A549 (cell line): ENCODE measurements around the gene C12orf42. TPM values are rescaled to one million over a fixed set of nuclear protein-coding genes. Genes with fewer than 3 reads are reported as not detected.

Experiments
- ATAC-seq, 2 experiments: fragments of 200-7000 bp in 1 of 2; fragments of >200 bp in 1 of 2; cut with Nextera tagmentation in 1 of 2; cut with Tn5 transposase in 1 of 2; 3 replicates each; pipeline versions ENCODE4 v1.8.0 to v1.9.1; 2018 to 2020; ENCODE audit warnings: mild to moderate bottlenecking in 1 of 2, moderate library complexity in 1 of 2
- CTCF ChIA-PET: fragments of 300-600 bp; sonication (Branson Sonifier 250); formaldehyde crosslinking; extraction: SDS; loops from one replicate; lab custom pipeline; 2021; ENCODE audit warnings: antibody characterized with exemption, inconsistent platforms; lab: Yijun Ruan, JAX
- POLR2A ChIA-PET: fragments of 350-600 bp; formaldehyde crosslinking; extraction: SDS; loops from one replicate; lab custom pipeline; 2021; ENCODE audit warnings: antibody characterized with exemption, inconsistent platforms; lab: Yijun Ruan, JAX
- DNase-seq, 2 experiments: peaks; one replicate each; pipeline versions ENCODE4 v3.0.0 to v3.0.0-alpha.2; 2011 to 2016; ENCODE audit warnings: low read depth in 1 of 2, low spot score in 1 of 2
- FAIRE-seq: peaks from 2 replicates; lab custom pipeline; 2011; peaks lifted over from hg19 to GRCh38; lab: Jason Lieb, UNC
- H3K27ac ChIP-seq, 2 experiments: fragments of >200 bp; sonication (Bioruptor Twin); formaldehyde crosslinking; 3 replicates each; pipeline ENCODE4 v1.5.1; 2016 to 2017
- H3K4me1 ChIP-seq: fragments of >200 bp; sonication (Bioruptor Twin); formaldehyde crosslinking; 3 replicates; pipeline ENCODE4 v1.6.1; 2016
- H3K4me2 ChIP-seq: fragments of >200 bp; sonication (Bioruptor Twin); formaldehyde crosslinking; 3 replicates; pipeline ENCODE4 v1.6.1; 2016
- H3K4me3 ChIP-seq: fragments of >200 bp; sonication (Bioruptor Twin); formaldehyde crosslinking; 3 replicates; pipeline ENCODE4 v1.5.1; 2016
- H3K9me3 ChIP-seq: fragments of >200 bp; sonication (Bioruptor Twin); formaldehyde crosslinking; 3 replicates; pipeline ENCODE4 v1.6.1; 2016
- BHLHE40 ChIP-seq: IDR thresholded peaks from 2 replicates; pipeline ENCODE4 v1.6.1; 2012; ENCODE audit warnings: low read depth, low read length, inconsistent platforms
- CBX2 ChIP-seq: fragments of 200-600 bp; sonication (generic); IDR thresholded peaks from 2 replicates; pipeline ENCODE4 v1.6.1; 2016; ENCODE audit warnings: low read depth, mild to moderate bottlenecking, borderline replicate concordance
- CBX8 ChIP-seq: fragments of 200-600 bp; sonication (generic); IDR thresholded peaks from 2 replicates; pipeline ENCODE4 v1.6.1; 2016
- EHMT2 ChIP-seq: fragments of 200-600 bp; sonication (generic); IDR thresholded peaks from 2 replicates; pipeline ENCODE4 v1.6.1; 2016; ENCODE audit warnings: antibody characterized with exemption, low read depth, mild to moderate bottlenecking, moderate library complexity
- EP300 ChIP-seq, 2 experiments: fragments of >200 bp; sonication (Bioruptor Twin); formaldehyde crosslinking; IDR thresholded peaks; 2 replicates in 1 of 2; 3 replicates in 1 of 2; pipeline ENCODE4 v1.6.1; 2016 to 2017
- ESRRA ChIP-seq: fragments of 150-350 bp; IDR thresholded peaks from 2 replicates; pipeline ENCODE4 v1.6.1; 2014; ENCODE audit warnings: mild to moderate bottlenecking, low read length, borderline replicate concordance
- GATA3 ChIP-seq: IDR thresholded peaks from 2 replicates; pipeline ENCODE4 v1.6.1; 2012; ENCODE audit warnings: borderline replicate concordance
- HOXA7 ChIP-seq: fragments of 250-450 bp; sonication (Bioruptor Pico); IDR thresholded peaks from 2 replicates; pipeline ENCODE4 v1.5.0; 2020; ENCODE audit warnings: mild to moderate bottlenecking, moderate library complexity
- HOXB13 ChIP-seq: fragments of 250-450 bp; sonication (Bioruptor Pico); IDR thresholded peaks from 2 replicates; pipeline ENCODE4 v1.5.0; 2020; ENCODE audit warnings: low read depth, mild to moderate bottlenecking, moderate library complexity
- HOXB5 ChIP-seq: fragments of 250-450 bp; sonication (Bioruptor Pico); IDR thresholded peaks from 2 replicates; pipeline ENCODE4 v1.5.0; 2020; ENCODE audit warnings: mild to moderate bottlenecking, moderate library complexity
- JUN ChIP-seq, 2 experiments: fragments of >200 bp; sonication (Bioruptor Twin); formaldehyde crosslinking; IDR thresholded peaks; 2 replicates in 1 of 2; 3 replicates in 1 of 2; pipeline ENCODE4 v1.6.1; 2016 to 2017
- KDM1A ChIP-seq: fragments of 200-600 bp; sonication (generic); IDR thresholded peaks from 2 replicates; pipeline ENCODE4 v1.6.1; 2016; ENCODE audit warnings: low read depth, mild to moderate bottlenecking
- MAFK ChIP-seq: fragments of 450-650 bp; IDR thresholded peaks from 2 replicates; pipeline ENCODE4 v1.6.1; 2014; ENCODE audit not compliant: partially characterized antibody
- NPAS2 ChIP-seq: fragments of 250-450 bp; sonication (Bioruptor Pico); IDR thresholded peaks from 2 replicates; pipeline ENCODE4 v1.8.0; 2022; ENCODE audit warnings: mild to moderate bottlenecking, moderate library complexity, borderline replicate concordance
- POLR2A ChIP-seq: IDR thresholded peaks from 2 replicates; pipeline ENCODE4 v1.6.1; 2012; ENCODE audit warnings: mild to moderate bottlenecking, low read length
- POLR2AphosphoS2 ChIP-seq: conservative IDR thresholded peaks from 2 replicates; pipeline ENCODE4 v1.6.1; 2012; ENCODE audit warnings: low read length, improper control_type of control experiment, inconsistent platforms
- RARB ChIP-seq: fragments of 250-450 bp; sonication (Bioruptor Pico); IDR thresholded peaks from 2 replicates; pipeline ENCODE4 v1.8.0; 2021; ENCODE audit warnings: mild to moderate bottlenecking, moderate library complexity
- RCOR1 ChIP-seq: fragments of 150-350 bp; IDR thresholded peaks from 2 replicates; pipeline ENCODE4 v1.6.1; 2014; ENCODE audit warnings: antibody characterized with exemption, low read length, low read depth
- RNF2 ChIP-seq: fragments of 200-600 bp; sonication (generic); IDR thresholded peaks from 2 replicates; pipeline ENCODE4 v1.6.1; 2016; ENCODE audit warnings: low read depth, mild to moderate bottlenecking, antibody characterized with exemption, moderate library complexity, borderline replicate concordance
- TFCP2L1 ChIP-seq: fragments of 250-450 bp; sonication (Bioruptor Pico); IDR thresholded peaks from 2 replicates; pipeline ENCODE4 v1.5.0; 2021; ENCODE audit warnings: mild to moderate bottlenecking
- WGBS: methylation state at CpG from one replicate; pipeline ENCODE4 v1.1.6; 2017; ENCODE audit errors: missing lambda C conversion rate; 5-methylcytosine and 5-hydroxymethylcytosine counted together
- polyA plus RNA-seq, 4 experiments: library from polyadenylated mRNA; depleted of rRNA in 3 of 4; stranded (reverse); fragments of >200 nt; fragmentation: RNase III in 1 of 4; extraction: RNeasy Plus Mini Kit Qiagen cat#74134 plus additional on column Dnase treatment in 1 of 4; gene quantifications; 2 replicates in 3 of 4; 3 replicates in 1 of 4; pipeline ENCODE4 v1.2.3, GENCODE V29; 2011 to 2017
- TF ChIP-seq, protein P1 (sequence below): fragments of 200-600 bp; sonication (generic); IDR thresholded peaks from 2 replicates; pipeline ENCODE4 v1.6.1; 2016; ENCODE audit warnings: antibody characterized with exemption, mild to moderate bottlenecking, moderate library complexity
- TF ChIP-seq, protein P2 (sequence below): fragments of 250-450 bp; sonication (Bioruptor Pico); IDR thresholded peaks from 2 replicates; pipeline ENCODE4 v1.5.0; 2021; ENCODE audit warnings: mild to moderate bottlenecking, moderate library complexity, borderline replicate concordance
- TF ChIP-seq, protein P3 (sequence below): fragments of 150-350 bp; IDR thresholded peaks from 2 replicates; pipeline ENCODE4 v1.6.1; 2014; ENCODE audit warnings: low read depth, mild to moderate bottlenecking, low read length
- TF ChIP-seq, protein P4 (sequence below): IDR thresholded peaks from 2 replicates; pipeline ENCODE4 v1.6.1; 2012
- TF ChIP-seq, protein P5 (sequence below): fragments of >200 bp; sonication (Bioruptor Twin); formaldehyde crosslinking; IDR thresholded peaks from 3 replicates; pipeline ENCODE4 v1.5.1; 2016

C12orf42 gene
- polyA plus RNA-seq, 2 of the 4 experiments (the other 2 are of a cell fraction): not detected

DNA sequence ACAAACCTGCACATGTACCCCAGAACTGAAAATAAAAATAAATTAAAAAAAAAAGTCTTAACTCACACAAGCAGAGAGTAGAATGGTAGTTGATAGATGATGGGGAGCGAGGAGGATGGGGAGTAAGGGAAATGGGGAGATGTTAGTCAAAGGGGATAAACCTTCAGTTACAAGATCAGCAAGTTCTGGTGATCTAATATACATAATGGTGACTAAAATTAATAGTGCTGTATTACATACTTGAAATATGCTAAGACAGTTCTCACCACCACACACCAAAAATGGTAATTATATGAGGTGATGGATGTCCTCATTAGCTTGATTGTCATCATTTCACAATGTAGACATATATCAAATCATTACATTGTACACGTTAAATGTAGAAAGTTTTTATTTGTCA, 3.2 kb upstream of the C12orf42 start (continued):
- TF ChIP-seq, protein P1, sequence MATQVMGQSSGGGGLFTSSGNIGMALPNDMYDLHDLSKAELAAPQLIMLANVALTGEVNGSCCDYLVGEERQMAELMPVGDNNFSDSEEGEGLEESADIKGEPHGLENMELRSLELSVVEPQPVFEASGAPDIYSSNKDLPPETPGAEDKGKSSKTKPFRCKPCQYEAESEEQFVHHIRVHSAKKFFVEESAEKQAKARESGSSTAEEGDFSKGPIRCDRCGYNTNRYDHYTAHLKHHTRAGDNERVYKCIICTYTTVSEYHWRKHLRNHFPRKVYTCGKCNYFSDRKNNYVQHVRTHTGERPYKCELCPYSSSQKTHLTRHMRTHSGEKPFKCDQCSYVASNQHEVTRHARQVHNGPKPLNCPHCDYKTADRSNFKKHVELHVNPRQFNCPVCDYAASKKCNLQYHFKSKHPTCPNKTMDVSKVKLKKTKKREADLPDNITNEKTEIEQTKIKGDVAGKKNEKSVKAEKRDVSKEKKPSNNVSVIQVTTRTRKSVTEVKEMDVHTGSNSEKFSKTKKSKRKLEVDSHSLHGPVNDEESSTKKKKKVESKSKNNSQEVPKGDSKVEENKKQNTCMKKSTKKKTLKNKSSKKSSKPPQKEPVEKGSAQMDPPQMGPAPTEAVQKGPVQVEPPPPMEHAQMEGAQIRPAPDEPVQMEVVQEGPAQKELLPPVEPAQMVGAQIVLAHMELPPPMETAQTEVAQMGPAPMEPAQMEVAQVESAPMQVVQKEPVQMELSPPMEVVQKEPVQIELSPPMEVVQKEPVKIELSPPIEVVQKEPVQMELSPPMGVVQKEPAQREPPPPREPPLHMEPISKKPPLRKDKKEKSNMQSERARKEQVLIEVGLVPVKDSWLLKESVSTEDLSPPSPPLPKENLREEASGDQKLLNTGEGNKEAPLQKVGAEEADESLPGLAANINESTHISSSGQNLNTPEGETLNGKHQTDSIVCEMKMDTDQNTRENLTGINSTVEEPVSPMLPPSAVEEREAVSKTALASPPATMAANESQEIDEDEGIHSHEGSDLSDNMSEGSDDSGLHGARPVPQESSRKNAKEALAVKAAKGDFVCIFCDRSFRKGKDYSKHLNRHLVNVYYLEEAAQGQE: no peak
- TF ChIP-seq EHMT2: no peak
- TF ChIP-seq JUN (IDR thresholded peaks at IDR 0.05): no peak
- no peak for TF ChIP-seq MAFK
- TF ChIP-seq KDM1A: no peak
- TF ChIP-seq GATA3: no peak
- TF ChIP-seq, protein P2, sequence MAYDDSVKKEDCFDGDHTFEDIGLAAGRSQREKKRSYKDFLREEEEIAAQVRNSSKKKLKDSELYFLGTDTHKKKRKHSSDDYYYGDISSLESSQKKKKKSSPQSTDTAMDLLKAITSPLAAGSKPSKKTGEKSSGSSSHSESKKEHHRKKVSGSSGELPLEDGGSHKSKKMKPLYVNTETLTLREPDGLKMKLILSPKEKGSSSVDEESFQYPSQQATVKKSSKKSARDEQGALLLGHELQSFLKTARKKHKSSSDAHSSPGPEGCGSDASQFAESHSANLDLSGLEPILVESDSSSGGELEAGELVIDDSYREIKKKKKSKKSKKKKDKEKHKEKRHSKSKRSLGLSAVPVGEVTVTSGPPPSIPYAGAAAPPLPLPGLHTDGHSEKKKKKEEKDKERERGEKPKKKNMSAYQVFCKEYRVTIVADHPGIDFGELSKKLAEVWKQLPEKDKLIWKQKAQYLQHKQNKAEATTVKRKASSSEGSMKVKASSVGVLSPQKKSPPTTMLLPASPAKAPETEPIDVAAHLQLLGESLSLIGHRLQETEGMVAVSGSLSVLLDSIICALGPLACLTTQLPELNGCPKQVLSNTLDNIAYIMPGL (CRISPR knock-in tag): no peak
- no peak for TF ChIP-seq HOXB5 (CRISPR knock-in tag)
- no peak for TF ChIP-seq HOXB13 (CRISPR knock-in tag)
- no peak for TF ChIP-seq EP300 (IDR thresholded peaks at IDR 0.05)
- TF ChIP-seq, protein P3, sequence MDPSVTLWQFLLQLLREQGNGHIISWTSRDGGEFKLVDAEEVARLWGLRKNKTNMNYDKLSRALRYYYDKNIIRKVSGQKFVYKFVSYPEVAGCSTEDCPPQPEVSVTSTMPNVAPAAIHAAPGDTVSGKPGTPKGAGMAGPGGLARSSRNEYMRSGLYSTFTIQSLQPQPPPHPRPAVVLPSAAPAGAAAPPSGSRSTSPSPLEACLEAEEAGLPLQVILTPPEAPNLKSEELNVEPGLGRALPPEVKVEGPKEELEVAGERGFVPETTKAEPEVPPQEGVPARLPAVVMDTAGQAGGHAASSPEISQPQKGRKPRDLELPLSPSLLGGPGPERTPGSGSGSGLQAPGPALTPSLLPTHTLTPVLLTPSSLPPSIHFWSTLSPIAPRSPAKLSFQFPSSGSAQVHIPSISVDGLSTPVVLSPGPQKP: no peak
- no peak for TF ChIP-seq CBX8
- TF ChIP-seq, all 56 proteins: peak for 0

DNA sequence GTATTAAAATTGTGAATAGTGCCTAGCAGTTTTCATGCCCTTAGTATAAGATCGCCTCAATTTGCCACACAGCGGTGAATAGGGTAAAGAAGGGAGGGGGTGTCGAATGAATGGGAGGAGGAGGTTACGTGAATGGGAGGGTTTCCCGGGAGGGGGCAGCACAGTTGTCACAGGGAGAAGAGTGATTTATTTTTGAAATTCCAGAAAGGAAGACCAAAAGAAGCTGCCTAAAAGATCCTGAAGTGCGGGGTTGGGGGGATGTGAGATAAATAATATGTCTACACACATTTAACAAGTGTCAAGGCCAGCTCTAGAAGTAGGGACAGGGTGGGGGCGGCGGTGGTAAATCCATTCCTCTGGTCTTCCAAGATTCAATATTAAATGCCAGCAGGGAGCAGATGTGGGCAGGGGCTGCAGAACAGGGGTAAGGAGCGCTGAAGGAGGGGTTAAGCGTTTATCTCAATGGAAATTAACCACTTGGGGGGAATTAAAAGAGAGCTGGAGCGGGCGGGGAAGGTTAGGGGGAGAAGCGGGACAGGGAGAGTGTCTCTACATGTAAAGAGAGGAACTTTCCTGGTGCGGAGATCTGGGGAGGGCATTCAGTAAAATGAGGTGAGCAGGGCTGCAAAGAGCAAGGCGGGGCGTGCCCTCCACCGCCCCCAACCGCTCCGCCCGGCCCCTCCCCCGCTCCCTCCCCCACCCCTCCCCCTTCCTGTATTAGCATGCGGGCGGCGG, 867 bp downstream of the C12orf42 start:
- TF ChIP-seq HOXB13 (CRISPR knock-in tag): no peak
- TF ChIP-seq, protein P4, sequence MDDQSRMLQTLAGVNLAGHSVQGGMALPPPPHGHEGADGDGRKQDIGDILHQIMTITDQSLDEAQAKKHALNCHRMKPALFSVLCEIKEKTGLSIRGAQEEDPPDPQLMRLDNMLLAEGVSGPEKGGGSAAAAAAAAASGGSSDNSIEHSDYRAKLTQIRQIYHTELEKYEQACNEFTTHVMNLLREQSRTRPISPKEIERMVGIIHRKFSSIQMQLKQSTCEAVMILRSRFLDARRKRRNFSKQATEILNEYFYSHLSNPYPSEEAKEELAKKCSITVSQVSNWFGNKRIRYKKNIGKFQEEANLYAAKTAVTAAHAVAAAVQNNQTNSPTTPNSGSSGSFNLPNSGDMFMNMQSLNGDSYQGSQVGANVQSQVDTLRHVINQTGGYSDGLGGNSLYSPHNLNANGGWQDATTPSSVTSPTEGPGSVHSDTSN: no peak
- no peak for TF ChIP-seq NPAS2 (CRISPR knock-in tag)
- no peak for TF ChIP-seq ESRRA
- TF ChIP-seq RARB: no peak
- TF ChIP-seq POLR2A: no peak
- no peak for TF ChIP-seq RNF2
- no peak for TF ChIP-seq KDM1A
- TF ChIP-seq, protein P5, sequence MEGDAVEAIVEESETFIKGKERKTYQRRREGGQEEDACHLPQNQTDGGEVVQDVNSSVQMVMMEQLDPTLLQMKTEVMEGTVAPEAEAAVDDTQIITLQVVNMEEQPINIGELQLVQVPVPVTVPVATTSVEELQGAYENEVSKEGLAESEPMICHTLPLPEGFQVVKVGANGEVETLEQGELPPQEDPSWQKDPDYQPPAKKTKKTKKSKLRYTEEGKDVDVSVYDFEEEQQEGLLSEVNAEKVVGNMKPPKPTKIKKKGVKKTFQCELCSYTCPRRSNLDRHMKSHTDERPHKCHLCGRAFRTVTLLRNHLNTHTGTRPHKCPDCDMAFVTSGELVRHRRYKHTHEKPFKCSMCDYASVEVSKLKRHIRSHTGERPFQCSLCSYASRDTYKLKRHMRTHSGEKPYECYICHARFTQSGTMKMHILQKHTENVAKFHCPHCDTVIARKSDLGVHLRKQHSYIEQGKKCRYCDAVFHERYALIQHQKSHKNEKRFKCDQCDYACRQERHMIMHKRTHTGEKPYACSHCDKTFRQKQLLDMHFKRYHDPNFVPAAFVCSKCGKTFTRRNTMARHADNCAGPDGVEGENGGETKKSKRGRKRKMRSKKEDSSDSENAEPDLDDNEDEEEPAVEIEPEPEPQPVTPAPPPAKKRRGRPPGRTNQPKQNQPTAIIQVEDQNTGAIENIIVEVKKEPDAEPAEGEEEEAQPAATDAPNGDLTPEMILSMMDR: no peak
- TF ChIP-seq JUN (IDR thresholded peaks at IDR 0.05): no peak
- TF ChIP-seq RCOR1: no peak
- TF ChIP-seq HOXA7: no peak
- no peak for TF ChIP-seq TFCP2L1 (CRISPR knock-in tag)
- TF ChIP-seq BHLHE40: no peak
- no peak for TF ChIP-seq CBX2
- TF ChIP-seq, protein P3: no peak
- TF ChIP-seq POLR2AphosphoS2: no peak
- Histone ChIP-seq H3K4me2 (peak overlapping the region; percentile 86), H3K4me3 (peak overlapping the region; percentile 54), H3K27ac (peak overlapping the region in 1 of 2 experiments; percentile 72; a peak in 3 of 6 replicates), H3K9me3 (no peaks in the 10 kb centered on the region), H3K4me1 (peaks cover 11% of the 10 kb centered on the region; the same call in 2 of the 3 replicates)
- CTCF ChIA-PET: interaction anchor here (0.5 to 9.8 kb wide), 6 partner anchors 51 to 1896 kb away, joined by 3 to 134 read pairs (median 3); no protein-coding TSS in a partner anchor
- 48% methylated on average over 22 of the region's 24 CpGs for WGBS
- ATAC-seq (no peak; a peak in 2 of 6 replicates), DNase-seq (no peak), FAIRE-seq (no peak)
- POLR2A ChIA-PET: no interaction called here
